GM18870 (cell line): ENCODE results near the gene ABCC9.

Source experiments
- ATAC-seq: cut with Tn5 transposase; IDR thresholded peaks from one replicate; pipeline ENCODE4 v1.9.1; 2021; ENCODE audit warnings: moderate library complexity; ENCODE audit not compliant: unreplicated experiment

ABCC9 gene

DNA sequence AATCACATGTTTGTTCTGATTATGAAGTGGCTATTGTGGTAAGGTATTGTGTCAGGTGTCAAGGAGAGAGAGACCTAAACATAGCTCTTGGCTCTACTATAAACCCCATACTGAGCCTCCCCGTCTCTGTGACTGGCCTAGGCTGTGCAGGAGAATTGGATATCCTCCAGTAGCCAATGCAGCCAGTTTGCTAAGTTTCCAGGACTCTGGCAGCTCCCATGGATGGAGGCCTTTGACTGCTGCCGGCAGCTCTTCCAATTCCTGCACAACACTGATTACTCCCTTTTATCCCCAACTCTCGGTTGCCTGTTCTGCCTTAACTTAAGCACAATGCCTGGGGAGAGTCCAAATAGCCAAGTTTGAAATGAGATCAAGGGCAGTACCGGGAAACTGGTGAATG is 59.3 kb downstream of the ABCC9 start:
- ATAC-seq, result no peak

DNA sequence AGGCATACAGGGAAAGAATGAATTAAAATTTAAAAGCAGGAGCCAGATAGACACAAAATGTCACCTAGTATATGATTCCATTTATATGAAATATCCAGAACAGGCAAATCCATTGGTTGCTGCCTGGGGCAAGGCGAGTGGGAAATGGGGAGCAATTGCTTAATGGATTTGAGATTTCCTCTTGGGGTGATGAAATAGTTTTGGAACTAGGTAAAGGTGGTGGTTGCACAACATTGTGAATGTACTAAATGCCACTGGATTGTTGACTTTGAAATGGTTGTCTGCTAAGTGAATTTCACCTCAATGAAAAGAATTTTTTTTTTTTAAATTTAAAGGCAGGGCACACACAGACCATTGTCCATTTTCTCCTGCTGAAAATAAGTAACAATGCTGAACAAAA is 61.9 kb downstream of the ABCC9 start:
- ATAC-seq, result no peak

- no peak for ATAC-seq
Observed at GRCh38 chr12:21877293-21877982, 63.8 kb downstream of the ABCC9 start.

- no peak for ATAC-seq
Observed at GRCh38 chr12:21865846-21866245, 75.4 kb downstream of the ABCC9 start.

GRCh38 chr12:21860534-21860933 is 80.7 kb downstream of the ABCC9 start:
- ATAC-seq, result no peak

DNA sequence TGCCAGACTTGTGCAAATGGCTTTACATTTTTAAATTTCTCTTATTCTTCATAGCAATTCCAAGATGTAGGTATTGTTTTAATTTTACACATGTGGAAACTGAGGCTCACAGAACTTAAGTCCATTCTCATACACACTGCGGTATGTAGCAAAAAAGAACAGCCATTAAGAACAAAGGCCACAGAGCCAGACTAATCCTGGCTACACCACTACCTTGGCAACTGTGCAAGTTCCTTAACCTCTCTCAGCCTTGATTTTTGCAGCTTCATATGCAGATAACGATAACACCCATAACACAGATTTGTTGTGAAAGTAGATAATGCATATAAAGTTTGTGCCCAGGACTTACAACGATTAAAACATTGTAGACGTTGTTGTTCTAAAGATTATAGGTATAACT is 81.1 kb downstream of the ABCC9 start:
- no peak for ATAC-seq

- no peak for ATAC-seq
Observed at GRCh38 chr12:21852251-21852650, 89.0 kb downstream of the ABCC9 start.

- no peak for ATAC-seq
Observed at GRCh38 chr12:21851151-21851550, 90.1 kb downstream of the ABCC9 start.

- ATAC-seq, result no peak
Observed at GRCh38 chr12:21850419-21850818, 90.8 kb downstream of the ABCC9 start.

DNA sequence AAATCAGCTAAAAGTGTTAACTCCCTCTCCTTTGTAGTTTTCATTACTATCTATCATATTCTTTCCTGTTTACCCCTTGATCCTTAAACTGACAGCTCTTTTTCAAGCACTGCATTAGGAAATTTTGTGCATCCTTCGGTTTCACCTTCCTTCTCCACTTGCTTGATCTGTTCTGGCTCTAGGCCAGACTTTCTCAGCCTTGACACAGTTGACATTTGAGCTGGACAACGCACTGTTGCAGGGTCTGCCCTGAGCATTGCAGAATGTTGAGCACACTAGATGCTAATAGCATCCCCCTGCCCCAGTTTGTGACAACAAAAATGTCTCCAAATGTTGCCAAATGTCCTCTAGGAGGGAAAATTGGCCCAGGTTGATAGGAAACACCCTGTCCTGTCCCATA is 91.3 kb downstream of the ABCC9 start:
- no peak for ATAC-seq

- no peak for ATAC-seq
Observed at GRCh38 chr12:21848192-21848591, 93.0 kb downstream of the ABCC9 start.

DNA sequence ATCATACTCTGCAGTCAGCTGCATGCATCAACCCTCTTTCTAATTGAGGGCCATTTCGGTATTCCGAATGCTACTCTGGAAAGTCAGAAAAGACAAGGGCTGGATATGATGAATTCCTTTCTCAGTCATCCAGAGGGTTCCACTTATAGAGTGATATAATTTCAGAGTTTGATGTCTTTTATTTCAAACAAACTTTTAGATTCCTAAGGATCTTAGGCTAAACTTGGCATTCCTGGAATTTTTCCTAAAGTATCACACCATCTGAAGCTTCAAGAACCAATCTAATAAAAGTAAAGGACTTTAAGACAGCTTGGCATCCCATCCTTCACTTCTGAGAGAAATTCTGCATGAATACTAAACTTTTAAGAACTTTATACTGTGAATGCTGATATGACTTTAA is 97.4 kb downstream of the ABCC9 start:
- no peak for ATAC-seq

GRCh38 chr12:21839776-21840175 is 101.5 kb downstream of the ABCC9 start:
- ATAC-seq, result no peak

DNA sequence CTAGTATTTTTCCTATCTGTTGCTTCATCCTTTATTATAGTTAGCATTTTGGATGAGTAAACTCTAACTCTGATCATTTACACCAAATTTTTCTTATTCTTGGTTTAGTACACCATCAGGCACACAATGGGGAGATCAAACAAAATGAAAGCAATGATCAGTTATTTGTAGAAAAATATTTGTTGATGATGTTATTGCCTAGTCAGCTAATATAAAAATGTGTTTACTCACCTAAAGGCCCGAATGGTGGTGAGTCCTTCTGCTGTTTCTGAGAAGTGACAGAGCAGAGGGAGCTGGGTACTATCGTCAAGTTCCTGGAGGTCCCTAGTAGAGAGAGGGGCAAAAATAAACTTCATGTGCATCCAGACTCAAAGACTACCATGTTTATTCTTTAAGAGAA is 103.4 kb downstream of the ABCC9 start:
- no peak for ATAC-seq

GRCh38 chr12:21831791-21832344 is 109.4 kb downstream of the ABCC9 start:
- no peak for ATAC-seq

DNA sequence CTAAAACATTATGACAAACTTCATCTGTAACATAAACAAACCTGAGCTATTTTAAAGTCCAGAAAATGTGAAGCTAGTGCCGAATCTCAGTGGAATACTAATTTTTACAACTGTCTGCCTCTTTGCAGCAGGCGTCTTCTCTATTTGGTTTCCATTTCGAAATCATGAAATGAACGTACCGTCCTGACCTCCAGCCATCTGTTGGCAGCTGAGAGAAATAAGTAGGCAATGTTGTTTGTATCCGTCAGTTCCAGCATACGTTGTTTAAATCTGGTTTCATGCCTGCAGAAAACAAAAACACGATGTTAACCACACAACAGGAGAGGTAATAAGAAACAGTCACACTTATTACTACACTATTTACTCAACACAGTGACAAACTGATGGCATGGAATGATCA is 112.4 kb downstream of the ABCC9 start:
- ATAC-seq, result no peak

GRCh38 chr12:21828136-21828775 is 113.0 kb downstream of the ABCC9 start:
- no peak for ATAC-seq

GRCh38 chr12:21827083-21827482 is 114.1 kb downstream of the ABCC9 start:
- ATAC-seq, result no peak

GRCh38 chr12:21826618-21826910 is 114.7 kb downstream of the ABCC9 start:
- no peak for ATAC-seq

DNA sequence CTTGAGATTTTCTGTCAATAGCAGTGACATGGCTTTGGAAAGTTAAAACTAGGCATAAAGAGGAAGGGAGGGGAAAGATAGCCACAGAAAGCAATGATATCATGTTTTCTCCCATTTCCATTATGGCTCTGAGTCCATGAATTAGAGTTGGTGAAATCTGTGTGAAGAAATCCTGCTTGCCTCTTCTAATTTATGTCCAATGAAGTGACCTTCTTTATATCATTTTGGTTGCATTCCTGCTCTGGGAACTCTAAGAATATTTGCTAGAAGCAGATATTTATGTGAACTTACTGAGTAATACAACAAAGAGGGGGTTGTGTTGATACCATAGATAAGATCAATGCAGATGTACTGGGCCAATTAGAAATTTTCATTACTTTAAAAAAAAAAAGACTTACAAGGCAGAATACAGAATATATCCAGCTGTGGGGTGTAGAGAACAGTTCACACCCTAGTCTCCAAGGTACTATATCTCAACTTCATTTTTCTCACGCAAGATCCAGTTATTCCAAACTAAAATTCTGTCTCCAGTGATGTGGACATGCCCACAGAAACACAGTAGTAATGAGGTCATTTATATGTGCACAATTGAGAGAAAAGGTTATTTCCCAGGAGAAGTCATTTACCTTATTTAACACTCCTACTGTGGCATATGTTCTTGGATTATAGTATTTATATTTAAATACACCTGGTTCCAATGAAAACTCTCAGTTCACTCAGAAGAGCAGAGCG is 115.2 kb downstream of the ABCC9 start:
- ATAC-seq, result no peak

DNA sequence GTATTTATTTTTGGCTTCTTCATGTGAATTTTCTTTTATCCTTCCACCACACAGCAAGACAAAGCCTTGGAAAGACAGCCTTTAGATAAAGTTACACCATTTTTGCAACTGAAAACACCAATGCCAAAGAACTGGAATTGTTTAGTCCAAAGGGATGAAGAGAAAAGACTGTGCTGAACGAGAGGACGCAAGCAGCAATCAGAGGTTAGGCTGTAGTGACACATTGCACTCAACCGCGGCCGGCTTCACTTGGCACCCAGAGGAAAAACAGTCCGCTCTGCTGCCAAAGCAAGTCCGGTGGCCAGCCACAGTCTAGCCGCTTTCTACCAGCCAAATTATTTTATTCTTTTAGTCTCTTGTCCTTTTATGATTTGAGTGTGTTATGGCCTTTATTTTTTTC is 117.6 kb downstream of the ABCC9 start:
- no peak for ATAC-seq

GRCh38 chr12:21819678-21820077 is 121.5 kb downstream of the ABCC9 start:
- no peak for ATAC-seq
